ENCODE measurements around the gene RPP25L.

Gene RPP25L

DNA sequence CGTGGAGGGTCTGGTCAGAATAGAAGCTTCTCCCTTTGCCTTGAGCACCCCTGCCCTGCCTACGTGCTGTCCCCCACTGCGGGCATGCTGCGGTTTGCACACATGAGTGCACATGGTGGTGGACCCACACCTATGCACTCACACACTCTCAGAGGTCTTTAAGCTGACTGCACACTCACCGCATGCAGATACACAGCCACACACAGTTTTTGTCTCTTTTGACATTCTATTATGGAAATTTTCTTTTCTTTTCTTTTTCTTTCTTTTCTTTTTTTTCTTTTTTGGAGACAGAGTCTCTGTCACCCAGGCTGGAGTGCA lies 17.6 kb upstream of the RPP25L start:
- TF ChIP-seq GATA2 (IDR thresholded peaks at IDR 0.05; ENCODE audit: low read depth, low read length) = no peak
- no peak for TF ChIP-seq GATA3 (IDR thresholded peaks at IDR 0.05; ENCODE audit: low read depth, low read length)

DNA sequence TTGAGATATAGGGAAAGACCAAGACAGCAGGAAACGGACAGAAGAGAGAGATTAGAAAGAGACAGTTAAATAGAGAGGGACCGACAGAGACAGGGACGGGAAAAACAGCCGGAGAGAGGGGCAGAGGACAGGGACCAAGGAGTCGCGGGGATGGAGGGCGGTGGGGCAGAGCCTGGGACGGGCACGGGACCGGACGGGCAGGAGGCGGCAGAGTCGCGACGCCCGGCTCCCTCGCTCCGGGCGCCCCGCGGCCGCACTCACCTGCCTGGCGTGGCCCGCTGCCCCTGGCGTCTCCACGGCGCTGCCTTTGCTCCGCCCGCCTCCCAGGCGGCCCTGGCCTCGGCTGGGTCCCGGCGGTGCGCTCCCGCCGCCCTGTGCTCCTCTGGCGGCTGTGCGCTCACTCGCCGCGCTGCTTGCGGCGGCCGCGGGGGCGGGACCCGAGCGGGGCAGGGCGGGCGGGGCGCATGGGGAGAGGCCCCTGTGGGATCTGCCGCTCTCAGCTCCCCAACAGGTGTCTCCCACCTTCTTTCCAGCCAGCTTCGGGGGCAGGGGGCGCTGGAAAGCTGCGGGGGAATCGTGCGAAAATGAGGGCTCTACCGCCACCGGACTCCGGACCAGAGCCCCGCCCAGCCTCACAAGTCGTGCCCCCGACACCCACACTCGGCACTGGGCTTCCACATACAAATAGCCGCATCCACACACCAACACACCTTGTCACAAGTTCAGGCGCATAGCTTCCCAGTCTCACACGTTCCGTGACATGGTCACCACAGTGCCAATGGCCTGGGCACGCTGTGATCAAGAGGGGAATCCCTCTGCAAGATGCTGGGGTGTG lies 17.0 kb upstream of the RPP25L start, which contains the start of gene ARID3C:
Gene ARID3C, minus strand, starts transcription at position 411 of the 835 bp plus-strand sequence. CDS start 1,052 bp downstream, outside the sequence.
- no peak for TF ChIP-seq GATA3 (IDR thresholded peaks at IDR 0.05; ENCODE audit: low read depth, low read length)
- TF ChIP-seq GATA2 (IDR thresholded peaks at IDR 0.05; ENCODE audit: low read depth, low read length) = no peak

DNA sequence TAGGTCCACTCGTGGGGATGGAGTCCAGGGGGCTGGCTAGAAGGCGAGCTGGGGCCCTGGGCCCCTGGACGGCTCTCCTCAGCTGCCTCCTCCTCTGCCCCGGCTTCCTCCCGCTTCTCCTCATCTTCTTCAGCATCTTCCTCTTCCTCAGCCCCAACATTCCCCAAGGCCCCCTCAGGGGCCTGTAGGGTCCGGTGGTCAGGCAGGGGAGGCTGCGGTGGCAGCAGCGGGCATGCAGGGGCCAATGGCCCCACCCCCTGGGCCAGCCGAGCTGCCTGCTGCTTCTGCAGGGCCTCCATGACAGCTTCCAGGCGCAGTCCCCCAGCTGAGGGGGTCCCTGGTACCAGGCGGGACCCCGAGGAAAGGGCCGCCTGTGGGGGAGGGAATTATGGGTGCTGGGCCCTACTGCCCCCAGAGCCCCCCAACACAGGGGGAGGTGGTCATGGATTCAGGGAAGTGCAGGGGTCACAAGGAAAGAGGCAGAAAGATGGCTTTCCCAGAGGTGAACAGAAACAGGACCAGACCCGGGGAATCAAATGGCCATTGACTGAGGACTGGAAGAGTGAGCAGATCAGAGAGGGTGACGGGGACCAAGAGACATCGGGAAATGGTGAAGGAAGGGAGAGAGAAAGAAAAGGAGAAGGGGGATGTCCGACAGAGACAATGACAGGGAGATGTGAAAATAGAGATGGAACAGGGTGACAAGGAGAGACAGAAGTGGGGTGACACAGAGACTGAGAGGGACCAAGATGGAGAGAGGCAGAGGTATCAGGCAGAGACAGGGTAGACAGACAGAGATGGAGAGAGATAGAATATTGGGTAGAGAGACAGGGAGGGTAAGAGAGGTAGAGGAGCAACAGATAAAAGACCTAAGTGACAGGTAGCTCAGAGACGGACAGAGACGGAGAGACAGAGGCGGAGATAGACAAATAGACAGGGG lies 16.1 kb upstream of the RPP25L start:
- no peak for TF ChIP-seq GATA3 (IDR thresholded peaks at IDR 0.05; ENCODE audit: low read depth, low read length)
- no peak for TF ChIP-seq GATA2 (IDR thresholded peaks at IDR 0.05; ENCODE audit: low read depth, low read length)

DNA sequence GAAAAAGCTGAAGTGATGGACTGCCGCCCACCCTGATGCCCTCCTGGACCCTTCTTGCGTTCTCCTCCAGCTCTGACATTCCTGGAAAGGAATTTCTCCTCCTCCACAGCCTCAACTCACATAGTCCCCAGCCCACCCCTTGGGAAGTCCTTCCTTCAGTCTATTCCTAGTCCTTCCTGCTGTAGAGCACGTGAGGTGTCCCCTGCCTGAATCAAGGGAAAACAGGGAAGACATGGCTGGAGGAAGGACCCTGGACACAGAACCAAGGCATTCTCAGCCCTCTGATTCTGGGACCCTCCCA lies 13.2 kb upstream of the RPP25L start:
- TF ChIP-seq GATA2 (IDR thresholded peaks at IDR 0.05; ENCODE audit: low read depth, low read length) (no peak), GATA3 (IDR thresholded peaks at IDR 0.05; ENCODE audit: low read depth, low read length) (no peak)

DNA sequence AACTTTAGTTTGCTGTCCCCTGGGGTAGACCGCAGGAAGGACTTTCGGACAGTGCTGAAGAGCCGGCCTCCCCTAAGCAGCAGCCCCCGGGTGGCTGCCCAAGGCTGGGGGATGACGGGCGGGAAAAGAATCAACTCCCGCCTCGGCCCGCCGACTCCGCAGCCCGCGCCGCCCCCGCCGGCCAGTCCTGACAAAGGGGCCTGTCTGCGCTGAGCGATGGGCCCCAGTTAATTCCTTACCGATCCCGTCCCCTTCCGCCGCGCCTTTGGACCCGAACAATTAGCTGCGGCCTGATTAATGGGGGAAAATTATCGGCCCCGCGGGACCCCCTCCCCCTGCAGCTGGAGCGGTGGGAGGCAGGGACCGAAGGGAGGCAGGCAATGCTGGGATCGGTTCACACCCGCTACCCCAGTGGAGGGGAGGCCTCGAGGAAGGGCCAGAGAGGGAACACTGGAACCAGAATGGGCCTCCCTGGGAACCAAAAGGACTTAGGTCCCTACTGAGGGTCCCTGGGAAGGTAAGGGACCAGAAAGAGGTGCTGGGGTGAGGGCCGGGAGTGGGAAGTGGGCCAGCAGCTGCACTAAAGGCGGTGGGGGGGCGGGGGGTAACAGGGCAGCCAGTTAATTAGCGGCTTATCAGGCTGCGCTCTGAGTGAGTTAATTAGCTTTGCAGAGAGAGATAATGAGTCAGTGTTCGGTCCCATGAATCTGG lies 12.7 kb upstream of the RPP25L start:
- TF ChIP-seq GATA3 (IDR thresholded peaks at IDR 0.05; ENCODE audit: low read depth, low read length) (no peak), GATA2 (IDR thresholded peaks at IDR 0.05; ENCODE audit: low read depth, low read length) (no peak)

DNA sequence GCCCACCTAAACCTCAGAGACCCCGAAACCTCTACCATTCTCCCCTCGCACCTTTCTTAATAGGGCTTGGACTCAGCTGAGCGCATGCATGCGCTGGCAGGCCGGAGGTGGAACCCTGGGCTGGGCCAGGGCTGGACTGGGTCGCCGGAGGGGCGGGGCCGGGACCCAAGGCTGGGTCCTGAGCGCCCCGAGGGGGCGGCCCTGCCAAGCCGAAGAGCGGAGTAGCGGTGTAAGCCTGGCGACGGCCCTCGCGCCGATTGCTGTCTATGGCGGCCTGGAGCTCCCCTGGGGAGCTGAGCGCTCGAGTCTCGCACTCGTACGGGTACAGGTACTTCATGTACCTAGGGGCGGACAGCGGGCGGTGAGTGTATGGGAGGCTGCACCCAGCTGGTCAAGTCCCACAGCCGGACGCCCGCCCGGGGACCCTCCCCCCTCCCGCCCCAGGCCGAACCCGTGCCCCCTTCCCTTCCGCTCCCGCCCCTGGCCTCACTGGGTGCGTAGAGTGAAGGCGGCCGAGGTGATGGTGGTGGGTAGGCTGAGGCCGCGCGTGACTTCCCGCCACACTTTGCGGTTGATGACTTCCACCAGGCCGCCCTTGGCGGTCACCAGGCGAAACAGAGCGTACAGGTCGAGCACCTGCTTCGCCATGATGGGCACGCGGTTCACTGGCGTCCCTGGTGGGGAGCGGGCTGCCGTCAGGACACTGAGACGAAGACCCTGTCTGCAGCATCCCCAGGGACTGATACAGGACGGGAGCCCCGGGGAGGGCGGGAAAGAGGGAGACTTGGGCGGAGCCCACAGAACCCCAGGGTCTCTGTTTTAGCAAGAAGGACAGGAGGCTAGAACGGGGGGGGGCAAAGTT lies 11.7 kb upstream of the RPP25L start:
- TF ChIP-seq GATA2 (IDR thresholded peaks at IDR 0.05; ENCODE audit: low read depth, low read length) (no peak), GATA3 (IDR thresholded peaks at IDR 0.05; ENCODE audit: low read depth, low read length) (no peak)

DNA sequence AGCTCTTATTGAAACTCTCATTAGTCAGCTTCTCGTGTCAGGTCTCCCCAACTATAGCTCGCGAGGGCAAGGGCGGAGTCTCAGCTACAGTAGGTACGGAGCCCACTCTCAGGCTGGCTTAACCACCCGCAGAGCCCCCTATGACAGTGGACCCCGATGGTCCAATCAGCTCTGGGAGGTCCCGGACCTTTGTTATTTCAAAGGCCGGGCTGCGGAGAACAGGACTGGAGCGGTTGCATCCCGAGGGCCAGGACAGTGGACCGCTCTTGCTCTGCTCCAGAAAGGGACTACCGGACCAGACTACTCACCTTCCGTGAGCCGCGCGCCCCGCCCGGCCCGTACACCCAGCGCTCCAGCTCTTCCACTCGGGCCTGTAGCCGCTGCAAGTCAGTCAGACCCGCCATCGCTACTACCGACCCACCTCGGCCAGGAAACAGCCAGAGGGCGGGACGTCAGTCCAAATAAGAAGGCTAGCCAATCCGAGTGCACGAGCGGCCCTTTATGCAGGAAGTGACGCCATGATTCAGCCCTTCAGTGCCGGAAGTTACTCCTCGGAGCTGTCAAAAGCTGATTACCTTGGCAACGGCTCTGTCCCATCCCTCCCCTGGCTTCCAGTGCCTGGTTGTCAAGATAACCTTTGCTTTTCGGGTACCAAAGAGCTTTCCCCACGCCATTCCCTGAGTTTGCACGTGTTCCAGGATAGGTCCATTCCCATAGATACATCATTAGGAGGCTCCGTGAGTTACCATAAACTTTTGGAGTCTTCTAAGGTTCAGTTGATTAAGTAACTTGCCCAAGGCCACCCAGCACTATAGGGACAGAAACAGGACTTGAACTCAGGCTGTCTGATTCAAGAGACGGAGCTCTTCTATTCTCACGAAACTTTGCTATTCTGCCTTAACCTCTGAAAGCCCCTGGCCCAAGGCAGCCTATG lies 8.4 kb upstream of the RPP25L start, which contains the start of gene DCTN3:
Gene DCTN3, minus strand, starts transcription at position 435 of the 934 bp plus-strand sequence. Its CDS starts 31 bp downstream, at position 404.
- no peak for TF ChIP-seq GATA2 (IDR thresholded peaks at IDR 0.05; ENCODE audit: low read depth, low read length)

DNA sequence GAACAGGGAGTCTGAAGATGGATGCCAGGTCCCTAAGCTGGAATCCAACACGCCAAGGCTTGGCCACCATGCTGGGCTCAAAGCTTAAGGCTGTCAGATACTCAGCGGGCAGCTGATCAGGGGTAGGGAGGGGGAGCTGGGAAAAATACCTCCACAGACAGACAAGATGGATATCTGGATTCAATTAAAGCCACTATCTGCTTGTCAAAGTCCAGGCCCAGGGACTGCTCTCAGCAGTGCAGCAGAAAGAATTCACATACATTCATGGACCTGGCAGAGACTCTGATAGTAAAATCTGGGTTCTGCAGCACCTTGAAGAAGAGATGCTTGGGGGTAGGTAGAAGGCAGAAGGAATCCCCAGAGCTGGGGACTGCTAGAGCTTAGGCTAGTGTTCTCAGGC lies 3.2 kb upstream of the RPP25L start:
- no peak; the same call in 1 of the 2 replicates for TF ChIP-seq GATA3 (IDR thresholded peaks at IDR 0.05; ENCODE audit: low read depth, low read length)
- peak; percentile 90 for TF ChIP-seq GATA2 (IDR thresholded peaks at IDR 0.05; ENCODE audit: low read depth, low read length)

DNA sequence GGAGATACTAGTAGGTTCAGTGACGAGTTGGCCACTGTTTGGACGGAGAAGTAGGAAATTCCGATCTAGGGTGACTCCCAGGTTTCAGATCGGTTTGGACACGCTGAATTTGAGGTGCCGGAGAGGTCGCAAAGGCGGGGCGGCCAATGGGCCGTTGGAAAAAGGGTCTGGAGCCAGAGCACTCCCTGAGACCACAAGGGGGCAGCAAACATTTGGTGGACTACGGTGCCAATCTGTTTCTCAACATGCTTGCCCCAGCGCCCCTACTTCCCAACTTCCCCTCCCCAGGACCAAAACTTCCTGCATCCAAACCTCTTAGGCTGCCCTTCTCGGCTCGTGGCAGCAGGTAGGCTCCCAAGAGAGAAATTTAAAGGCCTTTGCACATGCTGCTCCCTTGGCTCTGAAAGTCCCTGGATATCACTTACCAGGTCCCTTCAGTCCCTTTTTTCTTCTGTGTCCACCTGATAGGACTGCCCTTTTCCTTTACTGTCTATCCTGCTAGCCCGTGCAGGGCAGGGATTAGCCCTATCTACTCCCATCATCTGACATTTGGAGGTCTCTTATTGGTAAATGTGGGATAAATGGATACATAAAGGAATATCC lies 992 bp upstream of the RPP25L start:
- no peak for TF ChIP-seq GATA3 (IDR thresholded peaks at IDR 0.05; ENCODE audit: low read depth, low read length)
- no peak for TF ChIP-seq GATA2 (IDR thresholded peaks at IDR 0.05; ENCODE audit: low read depth, low read length)

DNA sequence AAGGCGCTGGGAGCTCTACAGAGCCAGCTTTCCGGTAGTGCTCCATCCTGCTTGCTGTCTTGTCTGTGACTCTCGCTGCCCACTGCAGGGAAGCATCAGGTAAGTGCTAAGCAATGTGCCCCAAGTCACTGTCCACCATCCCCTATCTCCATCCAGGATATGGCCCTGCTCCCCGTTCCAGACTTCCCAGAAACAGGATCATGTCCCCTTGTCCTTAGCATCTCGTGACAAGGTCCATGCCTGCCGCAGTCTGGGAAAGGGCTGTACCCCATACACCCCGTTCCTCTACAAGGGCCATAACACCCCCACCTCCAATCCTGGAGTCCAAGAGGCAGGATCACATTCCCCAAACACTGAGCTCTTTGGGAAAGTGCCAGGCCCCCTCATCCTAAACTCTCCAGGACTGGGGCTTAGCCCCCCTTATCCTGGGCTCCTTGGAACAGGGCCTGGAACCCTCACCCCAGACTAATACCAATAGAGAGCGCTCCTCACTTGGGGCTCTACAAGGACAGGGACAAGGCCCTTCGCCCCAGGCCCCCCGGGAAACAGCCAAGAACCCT lies 566 bp downstream of the RPP25L start:
- no peak for TF ChIP-seq GATA2 (IDR thresholded peaks at IDR 0.05; ENCODE audit: low read depth, low read length)
- no peak for TF ChIP-seq GATA3 (IDR thresholded peaks at IDR 0.05; ENCODE audit: low read depth, low read length)

DNA sequence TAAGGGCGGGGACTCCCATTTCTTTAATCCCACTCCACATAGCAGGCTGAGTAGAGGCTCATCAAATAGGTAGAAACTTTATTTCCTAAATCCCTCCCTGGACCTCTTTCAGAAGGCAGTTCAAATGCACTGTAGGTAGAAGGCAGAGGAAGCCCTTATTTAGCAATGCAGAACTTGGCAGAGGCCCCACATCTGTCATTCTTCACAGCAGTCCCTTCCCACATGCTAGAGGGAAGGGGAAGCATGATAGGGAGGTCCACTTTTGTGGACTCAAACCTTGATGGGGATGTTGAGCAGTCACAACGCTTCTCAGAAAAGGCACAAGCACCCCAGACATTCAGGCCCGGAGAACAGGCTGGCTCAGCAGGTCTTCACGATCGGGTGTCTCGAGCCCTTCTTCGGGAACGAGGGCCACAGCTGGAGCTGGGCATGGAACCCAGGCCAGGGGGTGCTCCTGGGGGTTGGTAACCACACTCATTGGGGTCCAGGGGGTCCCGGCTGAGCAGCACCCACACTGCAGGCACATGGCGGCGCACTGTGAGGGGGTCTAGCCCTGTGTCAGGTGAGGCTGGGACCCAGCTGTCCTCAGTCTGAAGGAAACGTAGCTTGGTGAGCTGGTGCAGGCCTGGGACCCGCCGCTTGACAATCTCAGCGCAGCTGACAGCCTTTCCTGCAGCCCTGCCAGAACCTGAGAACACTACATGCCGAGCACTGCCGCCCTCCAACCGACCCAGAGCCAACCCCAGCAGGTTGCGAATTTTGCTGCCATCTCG lies 1.3 kb downstream of the RPP25L start:
- TF ChIP-seq GATA3 (IDR thresholded peaks at IDR 0.05; ENCODE audit: low read depth, low read length) (no peak), GATA2 (IDR thresholded peaks at IDR 0.05; ENCODE audit: low read depth, low read length) (no peak)
